ENCODE measurements around the gene MEST. TPM values are rescaled to one million over a fixed set of nuclear protein-coding genes. Genes with fewer than 3 reads are reported as not detected.

The MEST gene
- total RNA-seq, 2 experiments from 2014 or later = 6.8 to 9.2 TPM

DNA sequence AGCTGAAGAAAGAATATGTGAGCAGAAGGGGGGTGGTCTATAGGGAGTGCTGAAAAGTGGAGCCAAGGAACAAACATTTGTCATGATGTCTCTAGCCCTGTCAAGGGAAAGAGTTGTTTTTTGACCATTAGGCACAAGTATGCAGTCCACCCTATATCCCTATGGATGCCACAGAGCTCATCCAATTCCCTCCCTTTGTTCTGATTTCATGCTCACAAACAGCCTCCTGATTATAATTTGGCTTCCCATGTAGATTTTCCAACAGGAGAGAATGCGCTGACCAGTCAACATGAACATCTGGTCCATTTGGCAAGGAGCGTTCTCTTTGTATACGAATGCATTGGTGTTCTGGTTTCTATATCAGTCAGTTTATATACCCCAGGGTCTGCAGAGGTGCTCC is 38.9 kb upstream of the MEST start:
- no peak for TF ChIP-seq CTCF (IDR thresholded peaks at IDR 0.05)
- H3K27ac Mint-ChIP-seq = no peak overlapping the region
- peaks cover 8% of the 10 kb centered on the region for H3K9me3 Mint-ChIP-seq
- no peak for ATAC-seq
- peaks cover 19% of the 10 kb centered on the region for H3K4me1 Mint-ChIP-seq (ENCODE audit: low read depth)
- ChIA-PET POLR2A (no interaction called here), CTCF (no interaction called here)
- intact Hi-C loops (cut with micrococcal nuclease) = no loop called here
- DNase-seq = no peak
- H3K36me3 Mint-ChIP-seq (ENCODE audit: low read depth) = peaks cover 2% of the 10 kb centered on the region
- H3K4me3 Mint-ChIP-seq = no peak overlapping the region
- no peaks in the 10 kb centered on the region for H3K27me3 Mint-ChIP-seq

DNA sequence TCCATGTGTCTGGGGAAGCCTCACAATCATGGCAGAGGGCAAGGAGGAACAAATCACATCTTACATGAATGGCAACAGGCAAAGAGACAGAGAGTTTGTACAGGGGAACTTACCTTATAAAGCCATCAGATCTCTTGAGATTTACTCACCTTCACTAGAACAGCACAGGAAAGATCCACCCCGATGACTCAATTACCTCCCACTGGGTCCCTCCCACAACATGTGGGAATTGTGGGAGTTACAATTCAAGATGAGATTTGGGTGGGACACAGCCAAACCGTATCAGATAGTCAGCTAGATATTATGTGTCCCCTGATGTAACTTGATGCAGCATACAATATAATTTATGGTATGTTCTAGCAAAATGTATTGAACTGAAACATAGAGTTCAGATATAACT is 36.9 kb upstream of the MEST start:
- POLR2A ChIA-PET = interaction anchor here (1.2 kb wide), 1 partner anchor 17 kb away, joined by 4 read pairs; no protein-coding TSS in a partner anchor
- H3K9me3 Mint-ChIP-seq = peaks cover 12% of the 10 kb centered on the region
- H3K36me3 Mint-ChIP-seq (ENCODE audit: low read depth) = peaks cover 8% of the 10 kb centered on the region
- peaks cover 28% of the 10 kb centered on the region for H3K4me1 Mint-ChIP-seq (ENCODE audit: low read depth)
- no peak overlapping the region for H3K27ac Mint-ChIP-seq
- H3K27me3 Mint-ChIP-seq = no peaks in the 10 kb centered on the region
- DNase-seq = no peak
- ATAC-seq = no peak
- no peak for TF ChIP-seq CTCF (IDR thresholded peaks at IDR 0.05)
- CTCF ChIA-PET = interaction anchor here (1.0 kb wide), 1 partner anchor 8 kb away, joined by 3 read pairs; no protein-coding TSS in a partner anchor
- intact Hi-C loops (cut with micrococcal nuclease) = no loop called here
- H3K4me3 Mint-ChIP-seq = no peak overlapping the region

DNA sequence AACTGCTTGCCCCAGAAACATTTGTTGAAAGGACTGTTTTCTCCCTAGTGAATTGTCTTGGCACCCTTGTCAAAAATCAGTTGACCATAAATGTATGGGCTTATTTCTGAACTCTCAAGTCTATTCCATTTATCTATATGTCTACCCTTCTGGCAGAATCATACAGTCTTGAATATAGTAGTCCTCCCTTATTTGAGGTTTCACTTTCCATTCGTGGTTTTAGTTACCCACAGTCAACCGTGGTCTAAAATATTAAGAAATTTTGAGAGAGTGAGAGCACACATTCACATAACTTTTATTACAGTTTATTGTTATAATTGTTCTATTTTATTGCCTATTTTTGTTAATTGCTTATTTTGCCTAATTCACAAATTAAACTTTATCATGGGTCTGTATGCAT is 33.6 kb upstream of the MEST start:
- ChIA-PET CTCF (no interaction called here), POLR2A (interaction anchor here (0.7 kb wide), 1 partner anchor 492 kb away, joined by 3 read pairs; no protein-coding TSS in a partner anchor)
- H3K4me1 Mint-ChIP-seq (ENCODE audit: low read depth) = peaks cover 28% of the 10 kb centered on the region
- H3K4me3 Mint-ChIP-seq = no peak overlapping the region
- intact Hi-C loops (cut with micrococcal nuclease) = no loop called here
- no peaks in the 10 kb centered on the region for H3K27me3 Mint-ChIP-seq
- H3K27ac Mint-ChIP-seq = peak overlapping the region; percentile 68
- ATAC-seq (peak; percentile 75), DNase-seq (no peak)
- no peak for TF ChIP-seq CTCF (IDR thresholded peaks at IDR 0.05)
- H3K36me3 Mint-ChIP-seq (ENCODE audit: low read depth) = peaks cover 8% of the 10 kb centered on the region
- peaks cover 12% of the 10 kb centered on the region for H3K9me3 Mint-ChIP-seq

DNA sequence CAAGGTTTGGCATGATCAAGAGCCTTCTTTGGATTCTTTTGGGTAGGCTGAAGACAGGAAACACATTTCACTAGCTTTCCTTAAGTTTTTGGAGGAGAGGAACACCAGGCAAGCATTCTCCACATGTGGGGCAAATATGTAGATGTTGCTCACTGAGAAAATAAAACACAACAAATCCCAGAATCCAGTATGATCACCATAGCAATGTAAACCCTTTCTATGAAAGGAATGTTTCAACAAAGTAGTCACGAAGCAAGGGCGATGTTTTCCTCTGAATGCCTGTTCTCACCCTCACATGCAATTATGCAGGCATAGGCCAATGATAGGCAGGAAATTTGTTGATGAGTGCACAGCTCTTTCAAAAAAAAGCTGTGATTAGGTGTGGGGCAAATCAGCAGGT is 30.6 kb upstream of the MEST start:
- CTCF ChIA-PET = interaction anchor here (1.0 kb wide), 1 partner anchor 10 kb away, joined by 3 read pairs; no protein-coding TSS in a partner anchor

More for the DNA sequence above, 30.6 kb upstream of the MEST start:
- H3K27me3 Mint-ChIP-seq = no peaks in the 10 kb centered on the region
- DNase-seq = no peak
- peaks cover 8% of the 10 kb centered on the region for H3K36me3 Mint-ChIP-seq (ENCODE audit: low read depth)
- no peak overlapping the region for H3K27ac Mint-ChIP-seq
- H3K4me3 Mint-ChIP-seq = no peak overlapping the region
- no peak for ATAC-seq
- POLR2A ChIA-PET = no interaction called here
- peaks cover 14% of the 10 kb centered on the region for H3K4me1 Mint-ChIP-seq (ENCODE audit: low read depth)
- TF ChIP-seq CTCF (IDR thresholded peaks at IDR 0.05) = no peak
- H3K9me3 Mint-ChIP-seq = peaks cover 10% of the 10 kb centered on the region
- intact Hi-C loops (cut with micrococcal nuclease) = no loop called here
